ENCODE data around the gene PIK3R4.

PIK3R4 gene

DNA sequence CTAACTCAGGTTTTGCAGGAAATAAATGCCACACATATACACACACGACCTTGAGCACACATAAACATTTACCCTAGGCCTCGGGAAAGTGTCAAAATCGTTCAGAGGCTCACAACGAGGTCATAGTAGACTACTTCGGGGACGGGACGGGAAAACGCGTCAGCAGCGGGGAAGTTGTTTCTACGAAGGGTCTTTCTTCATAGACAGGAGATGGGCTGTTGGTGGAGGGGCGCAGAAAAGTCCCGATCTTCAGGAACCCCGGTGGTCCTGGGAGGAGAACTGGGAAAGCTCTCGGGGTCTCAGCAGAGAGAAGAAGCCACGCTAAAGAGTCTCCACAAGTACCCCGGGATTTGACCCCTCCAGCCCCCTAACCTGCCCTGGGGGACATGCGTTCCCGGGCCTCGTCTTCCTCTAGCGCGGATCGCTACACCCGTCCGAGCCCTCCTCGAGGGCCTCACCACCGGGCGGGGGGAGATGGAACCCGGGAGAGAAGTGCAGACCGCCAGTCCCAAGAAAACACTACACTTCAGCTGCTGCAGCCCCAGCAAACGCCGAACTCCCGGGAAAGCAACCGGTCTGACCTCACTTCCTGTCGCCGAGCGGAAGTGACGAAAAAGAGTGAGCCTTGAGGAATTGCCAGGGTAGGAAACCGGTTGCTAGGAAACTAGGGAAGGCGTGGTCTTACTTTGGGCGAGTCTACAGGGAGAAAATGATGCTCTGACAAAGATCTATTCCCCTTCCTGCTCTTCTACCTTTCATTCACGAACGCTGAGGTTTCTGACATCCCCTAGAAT is at the start of gene PIK3R4:
TSS of gene PIK3R4 (minus strand) at position 584 of the 794 bp plus-strand sequence. CDS start 1,611 bp downstream, outside the sequence.
- DNase-seq (ENCODE audit: low spot score) = peak; percentile 94

DNA sequence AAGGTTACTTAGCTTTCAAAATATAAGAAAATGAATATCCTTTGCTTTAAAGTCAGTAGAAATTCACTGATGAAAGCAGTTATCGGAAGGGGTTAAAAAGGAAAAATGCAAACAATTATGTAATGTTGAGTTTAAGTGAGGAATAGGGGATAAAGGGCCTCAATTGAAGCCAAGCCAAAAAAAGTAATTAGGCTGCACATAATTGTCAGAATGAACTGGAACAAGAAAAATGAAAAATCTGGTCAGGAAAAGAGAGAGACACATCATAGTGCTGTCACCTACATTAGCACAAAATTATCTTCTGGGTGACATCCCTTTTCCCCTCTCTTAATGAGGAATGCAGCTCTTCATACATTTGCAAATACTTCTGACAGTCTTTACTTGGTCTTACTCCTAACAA is 48.8 kb upstream of the PIK3R4 start:
- no peak for DNase-seq (ENCODE audit: low spot score)

DNA sequence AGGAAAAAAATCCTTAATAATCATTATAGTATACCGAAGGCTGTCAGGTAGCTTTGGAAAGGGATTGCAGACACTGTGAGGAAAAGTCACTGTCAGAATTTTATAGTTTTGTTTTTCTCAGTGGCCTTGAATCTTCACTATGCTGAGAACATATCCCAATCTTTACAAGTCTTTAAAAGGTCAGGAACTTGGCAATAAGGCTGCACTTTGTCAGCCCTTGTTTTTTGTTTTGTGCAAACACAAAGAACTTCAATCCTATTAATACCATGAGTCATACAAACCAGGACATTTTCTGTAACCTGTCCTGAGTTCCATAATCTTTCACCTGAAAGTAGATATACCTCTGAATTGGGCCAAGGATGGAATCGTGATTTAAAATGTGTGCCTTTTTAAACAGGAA is 45.6 kb upstream of the PIK3R4 start:
- no peak for DNase-seq (ENCODE audit: low spot score)

DNA sequence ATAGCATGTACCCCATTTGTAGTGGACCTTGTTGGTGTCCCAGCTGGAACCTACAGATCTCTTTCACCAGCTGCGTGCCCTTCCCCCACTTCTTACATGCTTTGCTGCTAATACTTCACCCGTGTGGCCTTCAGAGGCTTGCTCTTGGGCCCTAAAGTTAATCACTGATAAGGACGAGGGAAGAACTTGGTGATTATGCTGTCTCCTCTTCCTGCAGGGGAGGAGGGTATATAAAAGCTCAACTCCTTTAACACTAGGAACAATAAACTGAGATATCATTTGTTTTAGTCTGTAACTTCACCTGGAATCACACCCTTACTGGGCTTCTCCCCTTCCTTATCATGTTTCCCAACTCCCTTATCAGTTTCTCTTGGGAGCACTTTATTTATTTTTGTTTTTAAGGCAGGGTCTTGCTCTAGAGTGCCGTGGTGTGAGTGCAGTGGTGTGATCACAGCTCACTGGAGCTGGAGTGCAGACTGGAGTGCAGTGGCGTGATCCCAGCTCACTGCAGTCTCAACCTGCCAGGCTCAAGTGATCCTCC is 43.2 kb upstream of the PIK3R4 start:
- no peak for DNase-seq (ENCODE audit: low spot score)

DNA sequence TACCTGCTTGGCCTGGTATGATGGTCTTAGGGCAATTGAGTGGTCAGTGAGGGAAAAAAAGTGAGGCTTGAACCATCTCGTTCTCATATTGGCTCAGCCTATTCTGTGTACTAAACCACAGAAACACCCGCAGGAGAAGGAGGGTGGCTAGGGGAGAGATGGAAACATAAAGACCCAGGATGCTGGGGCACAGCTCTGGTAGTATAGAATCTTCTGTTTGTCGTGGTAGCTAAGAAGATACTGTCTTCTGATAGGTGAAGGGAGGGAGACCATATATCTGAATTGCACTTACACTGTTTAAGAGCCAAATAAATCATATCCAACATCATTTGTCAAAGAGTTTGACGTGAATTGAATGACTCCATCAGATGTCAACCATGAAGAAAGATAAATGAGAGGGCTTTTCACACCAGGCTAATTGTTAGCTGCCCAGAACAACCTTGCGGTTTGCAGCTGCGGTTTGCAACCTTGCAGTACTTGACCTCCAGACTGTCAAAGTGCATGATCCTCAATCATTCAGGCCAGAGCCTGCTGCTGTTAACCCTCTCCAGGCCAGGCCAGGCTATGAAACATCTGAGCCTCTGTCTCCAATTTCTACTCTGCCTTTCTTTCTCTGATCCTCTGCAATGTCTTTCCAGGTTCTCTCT is 40.9 kb upstream of the PIK3R4 start:
- DNase-seq (ENCODE audit: low spot score) = no peak

DNA sequence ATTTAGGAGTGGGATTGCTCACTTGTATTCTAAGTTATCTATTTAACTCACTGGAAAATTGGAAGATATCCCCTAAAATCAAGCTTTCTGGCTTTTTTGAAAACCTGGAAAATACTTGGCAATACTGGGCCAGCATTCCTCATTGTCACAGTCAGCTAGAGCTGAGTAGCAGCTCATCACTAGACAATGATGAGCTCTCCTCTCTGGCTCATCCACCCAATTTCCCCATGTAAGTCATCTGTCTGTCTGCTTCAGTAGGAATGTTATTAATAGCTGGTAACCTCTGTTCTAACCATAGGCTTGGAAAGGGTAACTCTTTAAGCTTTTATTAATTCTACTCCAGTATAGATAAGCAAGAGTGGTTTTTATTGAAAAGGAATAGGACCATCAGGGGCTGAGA is 39.7 kb upstream of the PIK3R4 start:
- no peak for DNase-seq (ENCODE audit: low spot score)

DNA sequence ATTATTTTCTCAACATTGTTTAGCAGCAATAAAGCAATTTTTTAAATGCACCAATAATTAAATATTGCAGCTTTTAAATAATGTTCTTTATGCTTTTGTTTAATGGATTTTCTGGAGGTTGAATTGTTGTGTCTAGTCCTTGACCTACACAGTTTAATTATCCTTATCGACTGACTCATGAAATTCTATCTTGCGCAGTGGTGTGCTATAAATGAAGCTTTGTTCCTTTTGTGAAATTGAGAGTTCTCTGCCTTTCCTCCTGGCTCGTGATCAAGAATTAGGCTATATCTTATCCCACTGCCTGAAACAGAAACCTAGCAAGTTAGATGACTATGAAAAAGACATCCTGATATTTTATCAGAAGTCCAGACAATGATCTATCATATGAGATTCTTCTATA is 37.0 kb upstream of the PIK3R4 start:
- no peak for DNase-seq (ENCODE audit: low spot score)

DNA sequence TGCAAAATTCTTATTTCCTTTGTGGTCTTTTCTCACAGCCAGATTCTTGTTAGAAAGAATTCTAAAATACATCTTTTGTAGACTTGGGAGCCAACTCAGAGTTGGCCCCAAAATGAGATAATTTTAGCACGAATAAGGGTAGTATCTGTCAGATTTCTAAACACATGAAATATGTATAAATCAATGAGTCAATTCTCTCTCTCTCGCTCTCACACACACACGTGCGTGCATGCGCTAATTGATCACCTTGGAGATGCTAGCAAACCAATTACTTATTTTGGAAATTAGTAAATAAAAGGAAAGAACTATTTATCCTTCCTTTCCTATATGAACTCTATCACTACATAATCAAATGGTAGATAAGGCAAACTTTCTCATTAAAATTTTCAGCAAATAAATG is 32.9 kb upstream of the PIK3R4 start:
- no peak for DNase-seq (ENCODE audit: low spot score)

DNA sequence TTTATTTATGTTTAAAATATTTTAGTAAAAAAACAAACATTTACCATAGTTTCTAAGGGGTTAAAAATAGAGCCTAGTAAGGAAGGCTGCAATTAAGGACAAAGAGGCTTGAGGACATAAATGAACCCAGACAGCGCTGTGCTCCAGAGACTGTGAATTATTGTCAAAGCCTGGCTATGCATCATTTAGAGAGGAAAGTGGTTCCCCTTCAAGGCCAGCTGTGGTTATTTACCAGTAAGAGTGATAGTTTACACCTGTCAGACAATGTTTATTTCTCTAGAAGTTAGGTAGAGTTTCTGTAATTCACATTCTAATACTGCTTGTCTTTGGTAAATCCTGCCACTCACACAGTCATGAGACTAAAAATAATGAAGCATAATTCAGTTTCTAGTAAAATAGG is 32.4 kb upstream of the PIK3R4 start:
- no peak for DNase-seq (ENCODE audit: low spot score)

DNA sequence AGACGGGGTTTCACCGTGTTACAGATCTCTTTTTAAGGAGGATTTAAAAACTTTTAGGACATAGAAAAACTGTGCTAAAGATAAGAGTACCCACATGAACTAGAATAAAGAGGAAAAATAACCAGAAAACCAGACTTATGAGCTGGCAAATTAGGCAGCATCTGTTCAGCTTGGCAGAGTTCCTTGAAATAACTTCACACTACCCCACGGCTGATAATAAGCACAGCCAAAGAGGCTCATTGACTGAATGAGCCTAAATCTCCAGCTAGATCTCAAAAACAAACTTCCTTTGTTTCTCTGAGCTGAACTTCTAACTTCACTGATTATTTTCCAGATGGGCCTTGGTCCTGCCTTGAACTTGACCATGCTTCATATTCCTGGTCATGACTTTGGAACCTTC is 26.7 kb upstream of the PIK3R4 start:
- DNase-seq (ENCODE audit: low spot score) = no peak

DNA sequence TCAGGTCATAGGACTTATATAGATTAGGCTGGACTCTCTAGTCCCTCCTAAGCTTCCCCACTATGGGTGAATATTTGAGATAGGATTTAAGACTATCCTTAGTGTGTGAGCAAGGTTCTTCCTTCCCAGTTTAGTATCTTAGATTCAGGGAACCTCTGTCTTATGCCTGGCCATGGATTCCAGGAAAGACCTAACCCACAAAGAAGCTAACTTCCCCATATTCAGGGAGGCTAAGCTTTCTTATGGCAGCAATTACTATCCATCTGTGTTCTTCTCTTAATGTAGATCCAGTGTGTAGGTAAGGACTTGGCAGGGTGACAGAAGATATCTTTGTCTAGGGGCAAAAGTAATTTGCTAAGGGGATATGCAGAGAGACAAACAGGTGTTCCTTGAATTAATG is 25.5 kb upstream of the PIK3R4 start:
- no peak for DNase-seq (ENCODE audit: low spot score)

DNA sequence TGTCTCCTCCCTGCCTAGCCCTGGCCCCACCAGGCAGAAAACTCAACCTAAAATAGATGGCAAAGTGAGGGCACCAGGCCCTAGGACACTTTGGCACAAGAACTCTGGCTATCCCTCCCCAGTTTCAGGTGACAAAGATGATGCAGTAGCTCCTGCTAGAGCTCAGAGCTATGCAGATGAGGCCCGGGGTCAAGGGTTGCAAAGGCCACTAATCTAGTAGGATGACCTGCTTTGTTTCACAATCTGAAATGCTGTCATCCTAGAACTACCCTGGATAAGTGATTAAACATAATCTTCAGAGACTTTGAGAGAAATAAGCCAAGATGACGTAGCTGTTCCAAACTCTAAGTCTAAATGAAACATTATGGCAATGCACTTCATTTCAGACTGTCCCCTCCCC is 24.0 kb upstream of the PIK3R4 start:
- no peak for DNase-seq (ENCODE audit: low spot score)

DNA sequence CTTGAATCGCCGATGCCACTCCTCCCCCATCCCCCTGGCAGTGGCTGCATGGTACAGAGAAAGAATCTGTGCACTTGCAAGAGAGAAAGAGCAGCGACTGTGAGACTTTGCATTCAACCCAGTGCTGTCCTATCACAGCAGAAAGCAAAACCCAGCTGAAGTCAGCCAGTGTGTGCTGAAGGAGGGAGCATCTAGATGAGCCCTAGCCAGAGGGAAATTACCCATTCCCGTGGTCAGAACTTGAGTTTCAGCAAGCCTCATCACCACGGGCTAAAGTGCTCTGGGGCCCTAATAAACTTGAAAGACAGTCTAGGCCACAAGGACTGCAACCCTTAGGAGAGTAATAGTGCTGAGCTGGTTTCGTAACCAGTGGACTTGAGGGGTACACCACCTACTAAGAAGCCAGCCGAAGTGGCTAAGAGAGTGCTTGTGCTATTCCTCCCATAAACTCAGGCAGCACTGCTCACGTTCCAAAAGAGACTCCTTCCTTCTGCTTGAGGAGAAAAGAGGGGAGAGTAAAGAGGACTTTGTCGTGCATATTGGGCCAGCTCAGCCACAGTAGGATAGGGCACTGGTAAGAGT is 15.2 kb upstream of the PIK3R4 start:
- DNase-seq (ENCODE audit: low spot score) = no peak

DNA sequence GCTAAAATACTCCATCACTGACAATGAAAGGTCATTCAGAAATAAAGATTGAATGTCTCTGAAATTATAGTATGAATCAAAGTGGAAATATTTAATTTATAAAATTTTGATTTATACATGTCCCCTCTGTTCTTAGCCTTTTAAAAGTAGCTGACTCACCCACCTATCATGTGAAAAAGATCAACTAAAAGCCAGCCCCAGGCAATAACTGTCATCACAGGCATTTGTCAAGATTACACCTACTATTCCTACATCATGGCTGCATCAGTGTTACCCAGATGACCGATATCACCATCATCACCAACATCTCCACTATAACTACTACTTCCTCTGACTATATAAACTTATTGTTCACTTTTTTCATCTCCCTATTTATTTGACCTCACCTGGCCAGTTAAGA is 14.3 kb upstream of the PIK3R4 start:
- DNase-seq (ENCODE audit: low spot score) = no peak

DNA sequence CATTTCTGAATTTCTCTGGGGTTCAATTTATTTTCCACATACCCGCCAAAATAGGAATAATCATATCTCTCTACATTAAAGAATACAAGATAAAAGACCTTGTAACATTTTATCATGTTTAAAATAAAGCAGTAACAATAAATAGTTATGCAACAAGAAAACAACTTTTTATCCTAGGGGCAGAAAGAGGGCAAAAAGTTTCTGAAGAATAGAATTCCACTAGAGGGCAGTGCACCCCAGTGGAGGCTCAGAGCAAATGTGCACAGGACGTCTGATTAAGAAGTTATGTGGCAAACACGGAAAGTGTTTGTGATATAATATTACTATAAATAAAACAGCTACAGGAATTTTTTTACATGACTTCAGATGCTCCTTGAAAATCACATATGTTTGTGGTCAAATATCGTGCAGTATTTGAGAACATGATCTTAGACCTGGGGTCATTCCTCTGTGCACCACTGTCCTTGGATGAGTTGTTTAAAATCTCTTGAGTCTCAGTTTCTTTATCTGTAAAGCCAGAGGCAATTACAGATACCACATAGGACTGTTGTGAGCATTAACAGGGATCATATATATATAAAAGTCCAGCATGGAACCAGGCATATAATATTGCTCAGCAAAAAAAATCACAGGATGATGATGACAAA is 13.2 kb upstream of the PIK3R4 start:
- peak; percentile 68 for DNase-seq (ENCODE audit: low spot score)

DNA sequence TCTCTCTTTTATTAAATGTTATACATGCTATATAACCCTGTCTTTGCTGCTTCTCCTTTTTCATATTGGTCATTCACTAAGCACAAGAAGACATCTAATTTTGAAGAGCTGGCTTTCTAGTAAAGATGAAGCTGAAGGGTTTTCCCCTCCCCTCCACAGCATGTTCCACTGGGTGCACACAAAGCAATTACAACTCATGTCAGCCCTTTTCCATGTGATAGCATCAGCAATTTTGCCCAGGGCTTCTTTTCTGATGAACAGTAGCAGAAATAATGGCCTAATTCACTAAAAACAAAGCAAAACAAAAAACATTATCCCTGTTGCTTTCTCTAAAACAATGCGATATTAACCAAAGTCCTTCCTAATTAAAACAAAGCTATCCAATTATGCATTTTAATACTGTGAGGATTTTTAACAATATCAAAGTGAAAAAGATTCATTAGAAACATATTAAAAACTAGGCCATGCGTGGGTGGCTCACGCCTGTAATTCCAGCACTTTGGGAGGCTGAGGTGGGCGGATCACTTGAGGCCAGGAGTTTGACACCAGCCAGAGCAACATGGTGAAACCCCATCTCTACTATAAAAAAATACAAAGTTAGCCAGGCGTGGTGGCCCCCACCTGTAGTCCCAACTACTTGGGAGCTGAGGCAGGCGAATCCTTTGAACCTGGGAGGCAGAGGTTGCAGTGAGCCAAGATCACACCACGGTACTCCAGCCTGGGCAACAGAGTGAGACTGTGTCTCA is 12.2 kb upstream of the PIK3R4 start:
- no peak for DNase-seq (ENCODE audit: low spot score)

DNA sequence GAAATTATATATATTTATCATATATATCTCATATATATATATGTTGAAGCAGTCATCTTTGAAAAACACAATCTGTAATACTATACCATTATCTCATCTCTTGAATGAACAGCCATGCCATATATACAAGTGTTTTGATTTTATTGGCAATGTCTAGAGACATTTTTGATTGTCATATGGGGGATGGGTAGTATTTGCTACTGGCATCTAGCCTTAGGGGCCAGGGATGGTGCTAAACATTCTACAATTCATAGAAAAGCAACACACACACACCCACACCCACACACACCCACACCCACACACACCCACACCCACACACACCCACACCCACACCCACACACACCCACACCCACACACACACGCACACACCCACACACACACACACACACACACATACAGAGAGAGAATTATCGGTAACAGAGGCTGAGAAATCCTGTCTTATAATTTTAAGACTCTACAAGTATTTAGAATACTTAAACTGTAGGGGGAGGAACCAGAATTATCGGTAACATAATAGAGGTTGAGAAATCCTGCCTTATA is 11.1 kb upstream of the PIK3R4 start:
- no peak for DNase-seq (ENCODE audit: low spot score)

DNA sequence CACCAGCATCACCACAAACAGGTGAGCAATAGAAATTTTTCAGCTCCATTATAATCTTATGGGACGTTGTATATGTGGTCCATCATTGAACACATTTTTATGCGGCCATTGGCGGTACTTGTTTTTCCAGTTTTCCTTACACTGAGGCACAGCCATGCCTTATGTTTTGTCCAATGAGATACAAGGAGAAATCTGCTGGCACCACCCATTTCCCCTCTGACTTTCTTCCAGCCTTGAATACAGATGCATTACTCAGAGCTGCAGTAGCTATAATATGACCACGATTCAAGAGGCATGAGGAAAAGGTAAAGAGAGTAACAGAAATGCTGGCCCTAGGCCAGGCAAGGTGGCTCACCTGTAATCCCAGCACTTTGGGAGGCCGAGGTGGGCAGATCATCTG is 9.0 kb upstream of the PIK3R4 start:
- DNase-seq (ENCODE audit: low spot score) = no peak

DNA sequence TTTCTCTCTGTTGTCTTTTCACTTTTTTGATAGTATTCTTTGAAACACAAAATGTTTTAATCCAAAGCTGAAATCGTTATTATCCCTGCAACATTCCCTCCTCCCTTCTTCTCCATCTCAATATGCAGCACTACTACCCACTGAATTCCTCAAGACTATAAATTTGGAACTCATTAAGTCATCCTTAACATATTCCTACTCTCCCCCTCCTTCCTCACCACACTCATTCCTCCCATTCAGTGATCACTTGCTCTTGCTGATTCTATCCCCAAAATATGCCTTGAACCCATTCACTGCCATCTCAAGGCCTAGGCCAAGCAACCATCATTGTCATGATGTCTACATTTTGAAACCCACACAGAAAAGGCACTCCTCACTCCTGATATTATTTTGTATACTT is 2.4 kb upstream of the PIK3R4 start:
- DNase-seq (ENCODE audit: low spot score) = peak; percentile 54

DNA sequence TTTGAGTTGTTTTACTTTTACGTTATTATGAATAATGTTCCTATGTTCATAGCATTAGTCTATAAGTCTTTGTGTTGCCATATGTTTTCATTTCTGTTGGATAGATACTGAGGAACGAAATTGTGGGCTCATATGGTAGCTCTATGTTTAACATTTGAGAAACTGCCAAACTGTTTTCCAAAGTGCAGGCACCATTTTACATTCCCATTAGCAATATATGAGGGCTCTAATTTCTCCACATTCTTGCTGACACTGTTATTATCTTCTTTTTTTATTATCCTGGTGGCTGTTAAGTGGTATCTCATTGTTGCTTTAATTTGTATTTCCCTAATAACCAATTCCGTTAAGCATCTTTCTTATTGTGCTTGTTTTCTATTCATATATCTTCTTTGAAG is 1.8 kb upstream of the PIK3R4 start:
- no peak for DNase-seq (ENCODE audit: low spot score)

DNA sequence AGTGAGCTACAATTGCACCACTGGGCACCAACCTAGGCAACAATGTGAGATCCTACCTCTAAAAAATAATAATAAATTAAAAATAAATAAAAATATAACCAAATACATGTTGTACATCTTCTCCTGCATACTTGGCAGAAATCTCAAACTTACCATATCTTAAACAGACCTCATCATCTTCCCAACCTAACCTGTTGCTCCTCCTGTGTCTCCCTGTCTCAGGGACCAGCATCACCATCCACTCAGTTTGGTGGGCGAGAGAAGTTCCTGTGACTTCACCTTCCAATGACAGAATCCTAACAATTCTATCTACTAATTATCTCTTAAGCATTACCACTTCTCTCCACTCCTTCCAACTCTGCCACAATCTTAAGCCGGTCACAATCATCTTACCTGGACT is 3.3 kb downstream of the PIK3R4 start:
- no peak for DNase-seq (ENCODE audit: low spot score)

Data from AG08395 (cell line).